ENCODE results near the gene CLCA1.

Gene CLCA1

GRCh38 chr1:86450847-86451246, 17.9 kb upstream of the CLCA1 start:
- TF ChIP-seq CTCF (IDR thresholded peaks at IDR 0.05; ENCODE audit: extremely low read depth, insufficient read depth, missing control alignments), result no peak
- in situ Hi-C loops (cut with MboI; ENCODE audit: low pct_unique_long_range_greater_than_20kb, low sequenced_read_pairs, unreplicated experiment), result no loop called here
- DNase-seq (ENCODE audit: low spot score), result no peak

- no peak for DNase-seq (ENCODE audit: low spot score)
- in situ Hi-C loops (cut with MboI; ENCODE audit: low pct_unique_long_range_greater_than_20kb, low sequenced_read_pairs, unreplicated experiment), result no loop called here
- no peak for TF ChIP-seq CTCF (IDR thresholded peaks at IDR 0.05; ENCODE audit: extremely low read depth, insufficient read depth, missing control alignments)
These were observed 15.1 kb upstream of the CLCA1 start for GRCh38 chr1:86453664-86454063.

- no peak for DNase-seq (ENCODE audit: low spot score)
- TF ChIP-seq CTCF (IDR thresholded peaks at IDR 0.05; ENCODE audit: extremely low read depth, insufficient read depth, missing control alignments), result no peak
- in situ Hi-C loops (cut with MboI; ENCODE audit: low pct_unique_long_range_greater_than_20kb, low sequenced_read_pairs, unreplicated experiment), result no loop called here
These were observed 13.7 kb upstream of the CLCA1 start for GRCh38 chr1:86455073-86455472.

- TF ChIP-seq CTCF (IDR thresholded peaks at IDR 0.05; ENCODE audit: extremely low read depth, insufficient read depth, missing control alignments), result no peak
- in situ Hi-C loops (cut with MboI; ENCODE audit: low pct_unique_long_range_greater_than_20kb, low sequenced_read_pairs, unreplicated experiment), result no loop called here
- no peak for DNase-seq (ENCODE audit: low spot score)
These were observed 7.7 kb upstream of the CLCA1 start for GRCh38 chr1:86460998-86461397.

- no peak for DNase-seq (ENCODE audit: low spot score)
- no peak for TF ChIP-seq CTCF (IDR thresholded peaks at IDR 0.05; ENCODE audit: extremely low read depth, insufficient read depth, missing control alignments)
- in situ Hi-C loops (cut with MboI; ENCODE audit: low pct_unique_long_range_greater_than_20kb, low sequenced_read_pairs, unreplicated experiment), result no loop called here
These were observed 7.2 kb upstream of the CLCA1 start for GRCh38 chr1:86461482-86461881.

- in situ Hi-C loops (cut with MboI; ENCODE audit: low pct_unique_long_range_greater_than_20kb, low sequenced_read_pairs, unreplicated experiment), result no loop called here
These were observed 3.9 kb upstream of the CLCA1 start for GRCh38 chr1:86464819-86465218.

More at GRCh38 chr1:86464819-86465218, 3.9 kb upstream of the CLCA1 start:
- TF ChIP-seq CTCF (IDR thresholded peaks at IDR 0.05; ENCODE audit: extremely low read depth, insufficient read depth, missing control alignments), result no peak
- DNase-seq (ENCODE audit: low spot score), result no peak
